Prostate gland (tissue), 2 donors: ENCODE measurements around the gene TMEM220.

ENCODE experiments used
- CTCF ChIP-seq, 4 experiments: fragments of 200-600 bp in 2 of 4; fragments of 450-650 bp in 2 of 4; sonication (generic) in 2 of 4; IDR thresholded peaks; 1 replicate in 3 of 4; 2 replicates in 1 of 4; pipeline ENCODE4 v1.5.1; 2016 to 2019; ENCODE audit warnings: antibody characterized with exemption in 4 of 4, mild to moderate bottlenecking in 2 of 4, moderate library complexity in 2 of 4
- POLR2A ChIP-seq: fragments of 450-650 bp; IDR thresholded peaks from one replicate; pipeline ENCODE4 v1.6.1; 2016; ENCODE audit warnings: antibody characterized with exemption, mild to moderate bottlenecking
- POLR2AphosphoS5 ChIP-seq: sonication (generic); formaldehyde crosslinking; IDR thresholded peaks from one replicate; pipeline ENCODE4 v1.6.1; 2017; ENCODE audit warnings: antibody characterized with exemption

- TF ChIP-seq CTCF (IDR thresholded peaks at IDR 0.05) (no peak), POLR2A (no peak), POLR2AphosphoS5 (no peak)
Observed at GRCh38 chr17:10725262-10725661, 4.6 kb downstream of the TMEM220 start.
